HG02943 (cell line): ENCODE data around the gene MYL9.
"Not testable (repeated sequence)": the region's sequence is repeated elsewhere in the genome, so short reads cannot be mapped to it uniquely, and the experiment has no call there.

ENCODE experiments used
- ATAC-seq: cut with Tn5 transposase; IDR thresholded peaks from one replicate; pipeline ENCODE4 v1.9.1; 2021; ENCODE audit warnings: mild to moderate bottlenecking, low read depth, moderate library complexity; ENCODE audit not compliant: unreplicated experiment

The MYL9 gene

DNA sequence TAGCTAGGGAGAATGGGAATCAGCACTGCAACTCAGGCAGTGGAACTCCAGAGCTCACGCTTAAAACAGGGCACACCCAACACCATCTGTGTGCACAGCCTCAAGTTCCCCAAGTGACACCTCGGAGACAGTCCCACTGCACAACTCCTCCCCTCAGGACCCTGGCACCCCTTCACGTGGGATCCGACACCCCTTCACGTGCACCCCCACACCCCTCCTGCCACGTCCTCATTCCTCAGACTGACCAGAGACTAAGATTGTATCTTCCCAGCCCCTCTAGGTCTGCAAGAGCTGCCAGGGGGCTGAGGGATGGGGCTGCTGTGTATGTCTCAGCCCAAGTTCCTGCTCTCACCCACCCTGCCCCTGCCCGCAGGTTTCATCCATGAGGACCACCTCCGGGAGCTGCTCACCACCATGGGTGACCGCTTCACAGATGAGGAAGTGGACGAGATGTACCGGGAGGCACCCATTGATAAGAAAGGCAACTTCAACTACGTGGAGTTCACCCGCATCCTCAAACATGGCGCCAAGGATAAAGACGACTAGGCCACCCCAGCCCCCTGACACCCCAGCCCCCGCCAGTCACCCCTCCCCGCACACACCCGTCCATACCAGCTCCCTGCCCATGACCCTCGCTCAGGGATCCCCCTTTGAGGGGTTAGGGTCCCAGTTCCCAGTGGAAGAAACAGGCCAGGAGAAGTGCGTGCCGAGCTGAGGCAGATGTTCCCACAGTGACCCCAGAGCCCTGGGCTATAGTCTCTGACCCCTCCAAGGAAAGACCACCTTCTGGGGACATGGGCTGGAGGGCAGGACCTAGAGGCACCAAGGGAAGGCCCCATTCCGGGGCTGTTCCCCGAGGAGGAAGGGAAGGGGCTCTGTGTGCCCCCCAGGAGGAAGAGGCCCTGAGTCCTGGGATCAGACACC is 7.6 kb downstream of the MYL9 start:
- ATAC-seq, result no peak

DNA sequence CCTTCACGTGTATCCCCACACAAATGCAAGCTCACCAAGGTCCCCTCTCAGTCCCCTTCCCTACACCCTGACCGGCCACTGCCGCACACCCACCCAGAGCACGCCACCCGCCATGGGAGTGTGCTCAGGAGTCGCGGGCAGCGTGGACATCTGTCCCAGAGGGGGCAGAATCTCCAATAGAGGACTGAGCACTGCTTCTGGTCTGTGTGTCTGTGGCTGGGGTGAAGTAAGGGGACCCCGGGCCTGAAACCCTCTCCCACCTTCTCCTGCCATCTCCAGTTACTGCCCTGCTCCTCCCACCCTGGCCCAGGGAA is 8.3 kb downstream of the MYL9 start:
- no peak for ATAC-seq

- no peak for ATAC-seq
Observed at GRCh38 chr20:36549942-36550789, 8.8 kb downstream of the MYL9 start.

- no peak for ATAC-seq
Observed at GRCh38 chr20:36550790-36551299, 9.5 kb downstream of the MYL9 start.

GRCh38 chr20:36555248-36555647 is 13.9 kb downstream of the MYL9 start:
- ATAC-seq, result no peak

GRCh38 chr20:36562724-36563123 is 21.4 kb downstream of the MYL9 start:
- ATAC-seq, result no peak

DNA sequence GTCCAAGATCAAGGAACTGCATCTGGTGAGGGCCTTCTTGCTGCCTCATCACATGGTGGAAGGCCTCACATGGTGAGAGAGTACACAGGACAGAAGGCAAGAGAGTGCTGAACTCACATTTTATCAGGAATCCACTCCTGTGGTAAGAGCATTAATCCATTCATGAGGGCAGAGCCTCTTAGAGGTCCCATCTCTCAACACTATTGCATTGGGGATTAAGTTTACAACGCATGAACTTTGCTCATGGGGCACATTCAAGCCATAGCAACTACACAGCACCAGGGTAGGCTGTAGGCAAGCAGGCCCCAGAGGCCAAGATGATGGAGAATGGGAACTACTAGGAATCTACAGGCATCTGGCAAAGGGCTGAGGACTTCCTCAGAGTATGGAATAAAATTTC is 22.1 kb downstream of the MYL9 start:
- no peak for ATAC-seq

DNA sequence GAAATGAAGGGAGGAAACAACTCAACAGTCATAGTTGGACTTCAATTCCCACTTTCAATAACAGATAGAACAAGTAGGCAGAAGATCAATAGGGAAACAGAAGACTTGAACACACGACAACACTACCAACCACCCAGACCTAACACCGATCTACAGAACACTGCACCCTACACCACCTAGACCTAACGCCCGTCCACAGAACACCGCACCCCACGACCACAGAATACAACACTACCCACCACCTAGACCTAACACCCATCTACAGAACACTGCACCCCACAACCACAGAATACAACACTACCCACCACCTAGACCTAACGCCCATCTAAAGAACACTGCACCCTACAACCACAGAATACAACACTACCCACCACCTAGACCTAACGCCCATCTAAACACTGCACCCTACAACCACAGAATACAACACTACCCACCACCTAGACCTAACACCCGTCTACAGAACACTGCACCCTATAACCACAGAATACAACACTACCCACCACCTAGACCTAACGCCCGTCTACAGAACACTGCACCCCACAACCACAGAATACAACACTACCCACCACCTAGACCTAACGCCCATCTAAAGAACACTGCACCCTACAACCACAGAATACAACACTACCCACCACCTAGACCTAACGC is 22.9 kb downstream of the MYL9 start:
- ATAC-seq, result not testable (repeated sequence)

GRCh38 chr20:36564726-36565121 is 23.4 kb downstream of the MYL9 start:
- not testable (repeated sequence) for ATAC-seq

- ATAC-seq, result no peak
Observed at GRCh38 chr20:36565520-36565919, 24.2 kb downstream of the MYL9 start.

- no peak for ATAC-seq
Observed at GRCh38 chr20:36569847-36570429, 28.6 kb downstream of the MYL9 start.

DNA sequence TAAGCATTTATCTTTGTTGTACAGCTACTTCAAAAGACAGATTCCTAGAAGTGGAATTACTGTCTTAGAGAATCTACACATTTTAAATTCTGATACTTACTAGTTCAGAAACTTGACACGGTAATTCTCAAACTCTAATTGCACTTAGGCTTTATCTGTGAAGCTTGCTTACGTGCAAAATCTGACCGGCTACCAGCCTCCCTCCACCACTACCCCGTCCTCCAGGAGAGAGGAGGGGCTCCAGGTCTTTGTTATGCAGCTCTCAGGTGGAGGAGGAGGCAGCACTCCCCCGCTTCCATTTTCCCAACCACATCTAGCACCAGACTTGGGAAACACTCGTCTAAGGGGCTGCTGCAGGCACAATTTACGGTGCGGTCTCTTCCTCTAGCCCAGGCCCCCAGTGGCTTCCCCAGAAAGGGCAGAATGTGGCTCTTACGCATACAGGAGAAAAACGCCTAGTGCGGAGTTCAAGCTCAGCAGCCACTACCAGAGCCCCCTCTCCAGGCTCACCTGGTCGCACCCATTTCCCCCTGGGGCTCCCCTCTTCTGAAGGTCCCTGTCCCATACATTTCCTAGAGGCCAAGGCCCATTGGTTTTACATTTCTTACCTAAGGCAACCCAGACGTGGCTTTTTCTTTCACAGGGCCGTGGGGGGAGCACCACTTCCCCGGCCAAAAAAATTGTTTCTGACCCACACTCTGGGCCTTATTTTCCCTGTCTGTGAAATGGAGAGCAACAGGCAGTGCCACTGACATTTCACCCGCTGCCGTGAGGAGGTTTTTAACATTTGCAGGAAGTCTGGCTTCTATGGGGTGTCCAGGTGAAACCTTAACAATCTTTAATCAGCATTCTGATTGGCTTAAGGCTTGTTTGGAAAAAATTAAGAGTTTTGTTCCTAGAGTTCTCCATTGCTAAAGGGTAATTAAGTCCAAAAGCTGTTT is 30.5 kb downstream of the MYL9 start:
- no peak for ATAC-seq

DNA sequence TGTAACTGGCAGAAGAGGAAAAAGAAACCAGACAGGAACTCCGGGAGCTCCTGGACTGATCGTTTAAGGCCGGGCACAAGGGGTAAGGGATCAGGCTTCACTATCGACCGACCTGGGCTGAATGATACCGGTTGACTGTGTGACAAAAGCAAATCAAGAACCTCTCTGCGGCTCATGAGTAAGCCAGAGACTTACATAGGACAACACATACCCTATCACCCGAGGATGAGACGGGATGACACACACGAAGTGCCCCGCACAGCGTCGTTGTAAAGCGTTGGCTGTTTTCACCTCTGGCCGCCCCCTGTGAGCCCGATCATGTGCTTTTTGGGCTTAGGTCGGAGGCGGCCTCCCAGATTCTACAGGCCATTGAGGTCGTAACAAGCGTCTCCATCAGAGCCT is 31.4 kb downstream of the MYL9 start:
- no peak for ATAC-seq

GRCh38 chr20:36573103-36573797 is 31.9 kb downstream of the MYL9 start, which contains the start of gene TGIF2:
Gene TGIF2, plus strand, starts transcription at chr20:36573597. Its CDS starts 5,178 bp downstream, at chr20:36578775.
- ATAC-seq, result no peak

- no peak for ATAC-seq
Observed at GRCh38 chr20:36573798-36574365, 32.6 kb downstream of the MYL9 start.

DNA sequence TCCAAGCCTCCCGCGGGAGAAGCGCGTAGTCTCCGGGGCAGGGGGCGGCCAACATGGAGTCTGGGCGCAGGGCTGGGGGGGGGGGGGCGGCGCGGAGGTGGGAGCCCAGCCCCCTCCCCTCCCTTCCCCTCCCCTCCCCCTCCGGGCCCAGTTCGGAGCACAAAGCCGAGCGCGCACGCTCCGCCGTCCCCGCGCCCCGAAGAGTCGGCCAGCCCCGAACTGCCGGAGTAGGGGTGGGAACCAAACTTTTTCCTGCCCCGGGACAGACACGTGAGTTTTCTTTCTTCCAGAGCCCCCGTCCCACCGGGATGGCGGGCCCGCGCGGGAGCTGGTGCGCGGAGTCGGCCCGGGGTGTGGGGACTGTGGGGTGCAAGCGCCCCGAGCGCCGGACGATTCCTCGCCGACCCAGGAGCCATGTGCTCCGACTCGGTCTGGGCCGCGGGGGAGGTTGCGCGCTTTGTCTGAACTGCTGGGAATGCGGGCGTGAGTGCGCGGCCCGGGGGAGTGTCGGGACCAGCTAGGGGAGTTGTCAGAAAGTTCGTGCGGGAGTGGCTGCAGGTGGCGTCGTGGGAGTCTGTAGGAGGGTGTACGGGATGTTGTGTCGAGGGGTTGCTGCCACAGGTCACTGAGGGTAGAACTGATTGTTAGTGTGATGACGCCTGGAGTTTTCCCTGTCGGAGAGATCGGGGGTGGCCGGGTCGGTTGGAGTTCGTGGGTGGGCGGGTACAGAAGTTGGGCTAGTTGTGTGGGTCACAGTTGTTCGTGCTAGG is 33.2 kb downstream of the MYL9 start:
- no peak for ATAC-seq

- no peak for ATAC-seq
Observed at GRCh38 chr20:36576081-36576445, 34.7 kb downstream of the MYL9 start.
